Endothelial cell of umbilical vein (primary cell): ENCODE measurements around the gene PSAPL1.

Experiments used
- EZH2 ChIP-seq: IDR thresholded peaks from 2 replicates; pipeline ENCODE4 v1.6.1; 2012; ENCODE audit warnings: borderline replicate concordance, low read depth, mild to moderate bottlenecking, moderate library complexity, low read length, inconsistent platforms; ENCODE audit not compliant: severe bottlenecking
- FOS ChIP-seq: IDR thresholded peaks from 2 replicates; pipeline ENCODE4 v1.6.1; 2011; ENCODE audit warnings: mild to moderate bottlenecking, low read length, moderate library complexity, borderline replicate concordance; ENCODE audit not compliant: insufficient read depth
- JUN ChIP-seq: IDR thresholded peaks from 2 replicates; pipeline ENCODE4 v1.6.1; 2011; ENCODE audit warnings: borderline replicate concordance, low read depth; ENCODE audit not compliant: insufficient read length, insufficient read depth
- MYC ChIP-seq: IDR thresholded peaks from one replicate; pipeline ENCODE4 v1.6.1; 2011; ENCODE audit warnings: mild to moderate bottlenecking, low read depth, low read length
- POLR2A ChIP-seq: IDR thresholded peaks from 2 replicates; pipeline ENCODE4 v1.6.1; 2012; ENCODE audit warnings: low read depth, mild to moderate bottlenecking, control low read depth, low read length
- POLR2AphosphoS5 ChIP-seq: IDR thresholded peaks from 2 replicates; pipeline ENCODE4 v1.6.1; 2012; ENCODE audit warnings: low read depth, mild to moderate bottlenecking, control low read depth, low read length, moderate library complexity; ENCODE audit not compliant: insufficient read depth
- TF ChIP-seq, protein P1 (sequence below), 2 donors: IDR thresholded peaks; 1 replicate in 1 of 2; 2 replicates in 1 of 2; pipeline ENCODE4 v1.5.1; 2011; ENCODE audit warnings: low read length in 2 of 2, mild to moderate bottlenecking in 2 of 2, moderate library complexity in 2 of 2, control low read depth in 1 of 2, inconsistent platforms in 1 of 2, low read depth in 1 of 2; ENCODE audit not compliant: insufficient read depth in 1 of 2; ENCODE audit errors: extremely low read depth in 1 of 2
- TF ChIP-seq, protein P2 (sequence below): IDR thresholded peaks from 2 replicates; pipeline ENCODE4 v1.6.1; 2011; ENCODE audit not compliant: insufficient read depth, insufficient read length

DNA sequence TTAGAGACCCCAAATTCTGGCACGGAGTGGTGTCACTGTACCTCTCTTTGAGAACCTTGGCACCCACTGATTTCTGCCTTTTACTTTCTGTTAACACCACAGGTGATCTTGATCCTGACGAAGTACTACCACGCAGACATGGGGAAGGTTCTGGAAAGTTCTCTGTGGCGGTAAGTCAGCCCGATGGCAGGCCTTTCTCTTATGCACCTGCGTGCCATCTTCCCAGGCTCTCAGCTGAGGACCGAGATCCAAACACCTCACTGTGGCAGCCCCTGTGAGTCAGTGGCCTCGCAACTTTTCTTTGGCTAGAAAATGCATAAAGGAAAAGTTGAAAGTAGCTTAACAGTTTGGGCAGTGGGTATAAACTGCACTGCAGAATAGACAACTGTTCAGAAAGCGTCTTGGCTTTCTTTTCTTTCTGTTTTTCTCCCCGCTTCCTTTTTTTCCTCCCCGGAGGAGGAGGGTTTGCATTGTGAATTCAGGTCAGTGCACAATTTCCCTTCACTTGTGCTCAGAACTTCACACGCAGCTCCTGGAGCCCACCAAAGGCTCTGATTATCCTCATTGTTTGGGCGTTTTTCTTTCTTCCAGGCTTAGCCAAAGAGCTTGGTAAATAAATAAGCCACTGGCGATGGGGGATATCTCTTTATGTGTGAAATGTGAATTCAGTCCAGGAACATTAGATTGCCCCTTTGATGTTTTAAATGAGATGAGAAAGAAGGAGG is 38.4 kb downstream of the PSAPL1 start:
- TF ChIP-seq EZH2 (no peak), POLR2A (no peak), MYC (no peak), FOS (no peak), POLR2AphosphoS5 (no peak), JUN (no peak)
- TF ChIP-seq, protein P1, sequence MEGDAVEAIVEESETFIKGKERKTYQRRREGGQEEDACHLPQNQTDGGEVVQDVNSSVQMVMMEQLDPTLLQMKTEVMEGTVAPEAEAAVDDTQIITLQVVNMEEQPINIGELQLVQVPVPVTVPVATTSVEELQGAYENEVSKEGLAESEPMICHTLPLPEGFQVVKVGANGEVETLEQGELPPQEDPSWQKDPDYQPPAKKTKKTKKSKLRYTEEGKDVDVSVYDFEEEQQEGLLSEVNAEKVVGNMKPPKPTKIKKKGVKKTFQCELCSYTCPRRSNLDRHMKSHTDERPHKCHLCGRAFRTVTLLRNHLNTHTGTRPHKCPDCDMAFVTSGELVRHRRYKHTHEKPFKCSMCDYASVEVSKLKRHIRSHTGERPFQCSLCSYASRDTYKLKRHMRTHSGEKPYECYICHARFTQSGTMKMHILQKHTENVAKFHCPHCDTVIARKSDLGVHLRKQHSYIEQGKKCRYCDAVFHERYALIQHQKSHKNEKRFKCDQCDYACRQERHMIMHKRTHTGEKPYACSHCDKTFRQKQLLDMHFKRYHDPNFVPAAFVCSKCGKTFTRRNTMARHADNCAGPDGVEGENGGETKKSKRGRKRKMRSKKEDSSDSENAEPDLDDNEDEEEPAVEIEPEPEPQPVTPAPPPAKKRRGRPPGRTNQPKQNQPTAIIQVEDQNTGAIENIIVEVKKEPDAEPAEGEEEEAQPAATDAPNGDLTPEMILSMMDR (IDR thresholded peaks at IDR 0.05; ENCODE audit: extremely low read depth in 1 of 2, insufficient read depth in 1 of 2, low read depth in 1 of 2, low read length in 2 of 2) = no peak
- TF ChIP-seq, protein P2, sequence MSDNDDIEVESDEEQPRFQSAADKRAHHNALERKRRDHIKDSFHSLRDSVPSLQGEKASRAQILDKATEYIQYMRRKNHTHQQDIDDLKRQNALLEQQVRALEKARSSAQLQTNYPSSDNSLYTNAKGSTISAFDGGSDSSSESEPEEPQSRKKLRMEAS = no peak
